GM12878 (cell line): ENCODE data around the gene OTUD4. TPM values are rescaled to one million over a fixed set of nuclear protein-coding genes. Genes with fewer than 3 reads are reported as not detected.

Experiments used
- ATAC-seq: fragments of 200-7000 bp; cut with Tn5 transposase; 3 replicates; pipeline ENCODE4 v1.9.1; 2020; ENCODE audit warnings: mild to moderate bottlenecking, moderate library complexity
- BruUV-seq: library from RNA; stranded (reverse); fragments of 400-500 nt; replicated peaks from 2 replicates; lab custom pipeline; 2021; lab: Mats Ljungman, UMichigan
- CTCF ChIA-PET: fragments of 300-600 bp; sonication (Branson Sonifier 250); formaldehyde crosslinking; extraction: SDS; loops from one replicate; lab custom pipeline; 2021; ENCODE audit warnings: inconsistent platforms; lab: Yijun Ruan, JAX
- POLR2A ChIA-PET: fragments of 350-600 bp; formaldehyde crosslinking; extraction: SDS; loops from one replicate; lab custom pipeline; 2021; ENCODE audit warnings: inconsistent platforms; lab: Charles Lee
- RAD21 ChIA-PET: fragments of 300-600 bp; sonication (Branson Sonifier 250); formaldehyde crosslinking; loops from one replicate; lab custom pipeline; 2023; ENCODE audit warnings: antibody characterized with exemption; ENCODE audit not compliant: unreplicated experiment; lab: Charles Lee
- SMC1A ChIA-PET: fragments of 300-600 bp; sonication (Branson Sonifier 250); formaldehyde crosslinking; loops from one replicate; lab custom pipeline; 2023; ENCODE audit not compliant: unreplicated experiment, uncharacterized antibody; lab: Charles Lee
- DNase-seq: peaks from one replicate; pipeline ENCODE4 v3.0.0-alpha.2; 2011; ENCODE audit warnings: low read depth, low spot score
- FAIRE-seq: peaks from 3 replicates; lab custom pipeline; 2011; peaks lifted over from hg19 to GRCh38; lab: Jason Lieb, UNC
- H2AFZ ChIP-seq: 2 replicates; pipeline ENCODE4 v1.6.0; 2011; ENCODE audit warnings: low read depth, low read length, control low read depth; ENCODE audit not compliant: control insufficient read depth
- H3K27ac ChIP-seq: 2 replicates; pipeline ENCODE4 v1.5.1; 2011; ENCODE audit warnings: control low read depth; ENCODE audit not compliant: control insufficient read depth, insufficient read depth
- H3K27me3 ChIP-seq, 2 experiments: replicated peaks in 1 of 2; 2 replicates each; pipeline versions ENCODE4 v1.6.0 to v1.6.1; 2011; ENCODE audit warnings: low read length in 1 of 2; ENCODE audit not compliant: control insufficient read depth in 2 of 2, insufficient read depth in 2 of 2
- H3K36me3 ChIP-seq, 2 experiments: 2 replicates each; pipeline ENCODE4 v1.5.1; 2011; ENCODE audit warnings: low read length in 1 of 2; ENCODE audit not compliant: control insufficient read depth in 2 of 2, insufficient read depth in 2 of 2
- H3K4me1 ChIP-seq: 2 replicates; pipeline ENCODE4 v1.6.1; 2011; ENCODE audit warnings: mild to moderate bottlenecking, low read length, moderate library complexity, mixed read lengths; ENCODE audit not compliant: control insufficient read depth, insufficient read depth
- H3K4me2 ChIP-seq: 2 replicates; pipeline ENCODE4 v1.6.0; 2011; ENCODE audit warnings: control low read depth; ENCODE audit not compliant: control insufficient read depth, insufficient read depth
- H3K4me3 ChIP-seq: fragments of 200-600 bp; sonication (generic); 2 replicates; pipeline ENCODE4 v1.5.1; 2016
- H3K79me2 ChIP-seq: 2 replicates; pipeline ENCODE4 v1.6.0; 2011; ENCODE audit warnings: low read length; ENCODE audit not compliant: control insufficient read depth, insufficient read depth
- H3K9ac ChIP-seq: 2 replicates; pipeline ENCODE4 v1.8.0; 2011; ENCODE audit warnings: low read length, control low read depth, mixed read lengths; ENCODE audit not compliant: control insufficient read depth, insufficient read depth
- H3K9me3 ChIP-seq: replicated peaks from 3 replicates; pipeline ENCODE4 v1.5.1; 2011; ENCODE audit warnings: mild to moderate bottlenecking, low read length; ENCODE audit not compliant: control insufficient read depth, insufficient read depth
- H4K20me1 ChIP-seq: 2 replicates; pipeline ENCODE4 v1.6.0; 2011; ENCODE audit not compliant: control insufficient read depth, insufficient read depth
- CHD2 ChIP-seq: IDR thresholded peaks from 2 replicates; pipeline ENCODE4 v1.6.1; 2011; ENCODE audit warnings: low read depth, low read length, improper control_type of control experiment, borderline replicate concordance
- EED ChIP-seq: sonication (generic); IDR thresholded peaks from 2 replicates; pipeline ENCODE4 v1.6.1; 2016; ENCODE audit warnings: antibody characterized with exemption, low read depth
- FOXM1 ChIP-seq: IDR thresholded peaks from 2 replicates; pipeline ENCODE4 v1.6.1; 2012; ENCODE audit warnings: low read depth, mild to moderate bottlenecking, inconsistent platforms, low read length, moderate library complexity
- JUNB ChIP-seq: IDR thresholded peaks from 2 replicates; pipeline ENCODE4 v1.6.1; 2016; ENCODE audit warnings: antibody characterized with exemption, mild to moderate bottlenecking
- KAT2A ChIP-seq: conservative IDR thresholded peaks from 2 replicates; pipeline ENCODE4 v1.6.1; 2011; ENCODE audit warnings: low read depth, low read length; ENCODE audit not compliant: control insufficient read depth
- MTA3 ChIP-seq: IDR thresholded peaks from 2 replicates; pipeline ENCODE4 v1.6.1; 2012; ENCODE audit warnings: low read length, inconsistent platforms, borderline replicate concordance
- MYC ChIP-seq: IDR thresholded peaks from 2 replicates; pipeline ENCODE4 v1.6.1; 2011; ENCODE audit warnings: mild to moderate bottlenecking, low read length, moderate library complexity, inconsistent platforms; ENCODE audit not compliant: insufficient read depth, insufficient replicate concordance, insufficient read length, severe bottlenecking
- PML ChIP-seq: IDR thresholded peaks from 2 replicates; pipeline ENCODE4 v1.6.1; 2012; ENCODE audit warnings: low read length, inconsistent platforms
- POLR2AphosphoS5 ChIP-seq: IDR thresholded peaks from 2 replicates; pipeline ENCODE4 v1.6.1; 2011; ENCODE audit warnings: mild to moderate bottlenecking, low read length, inconsistent platforms
- RAD51 ChIP-seq: fragments of 450-650 bp; IDR thresholded peaks from 2 replicates; pipeline ENCODE4 v1.6.1; 2016; ENCODE audit warnings: moderate library complexity, mild to moderate bottlenecking, inconsistent platforms
- SMAD1 ChIP-seq: fragments of 450-650 bp; IDR thresholded peaks from 2 replicates; pipeline ENCODE4 v1.6.1; 2018; ENCODE audit warnings: mild to moderate bottlenecking, low read depth; ENCODE audit not compliant: partially characterized antibody
- YY1 ChIP-seq: IDR thresholded peaks from 2 replicates; pipeline ENCODE4 v1.6.1; 2011; ENCODE audit warnings: low read depth, mild to moderate bottlenecking, low read length
- ZNF274 ChIP-seq: IDR thresholded peaks from one replicate; pipeline ENCODE4 v1.8.0; 2011; ENCODE audit not compliant: insufficient read length, insufficient read depth
- ZZZ3 ChIP-seq: IDR thresholded peaks from 2 replicates; pipeline ENCODE4 v1.6.1; 2011; ENCODE audit warnings: low read depth; ENCODE audit not compliant: control insufficient read depth, insufficient read length
- WGBS: methylation state at CpG from one replicate; pipeline ENCODE4 v1.1.6; 2016; ENCODE audit warnings: low lambda C conversion rate; ENCODE audit not compliant: insufficient replicate concordance, insufficient coverage; ENCODE audit errors: missing lambda C conversion rate; 5-methylcytosine and 5-hydroxymethylcytosine counted together
- in situ Hi-C: fragments of 300-500 bp; cut with MboI; formaldehyde crosslinking; loops from 9 replicates; pipeline ENCODE4 v1.14.3; 2018; ENCODE audit warnings: mixed read lengths
- intact Hi-C: fragments of 100-400 bp; cut with micrococcal nuclease; formaldehyde crosslinking; loops from one replicate; pipeline ENCODE4 v1.14.2; 2022; ENCODE audit not compliant: unreplicated experiment
- polyA plus RNA-seq, 11 experiments: library from polyadenylated mRNA; depleted of rRNA in 4 of 11; unstranded in 6 of 11; stranded (reverse) in 5 of 11; fragments of >200 nt; fragmentation: Nextera tagmentation in 4 of 11; fragmentation: Illumina TruSeq in 1 of 11; extraction: Ambion mirVana in 4 of 11; extraction: Trizol in 1 of 11; gene quantifications; 1 replicate in 1 of 11; 2 replicates in 10 of 11; pipeline versions ENCODE4 v1.2.1 to v1.2.3, GENCODE V29; 2011 to 2016; ENCODE audit warnings: inconsistent platforms in 2 of 11, missing spikeins in 2 of 11, low read depth in 1 of 11
- total RNA-seq, 4 experiments: library from RNA; depleted of rRNA in 3 of 4; stranded (reverse); fragments of >200 nt in 3 of 4; fragmentation: Illumina TruSeq in 1 of 4; extraction: Trizol in 1 of 4; gene quantifications; 2 replicates each; pipeline versions ENCODE4 v1.2.1 to v1.2.3, GENCODE V29; 2013 to 2021

Gene OTUD4
- total and polyA plus RNA-seq, 10 of the 15 experiments (the other 5 are each of a cell fraction or from before 2014, with no cell fraction given): 2.2 to 26.3 (median 14.2) TPM

DNA sequence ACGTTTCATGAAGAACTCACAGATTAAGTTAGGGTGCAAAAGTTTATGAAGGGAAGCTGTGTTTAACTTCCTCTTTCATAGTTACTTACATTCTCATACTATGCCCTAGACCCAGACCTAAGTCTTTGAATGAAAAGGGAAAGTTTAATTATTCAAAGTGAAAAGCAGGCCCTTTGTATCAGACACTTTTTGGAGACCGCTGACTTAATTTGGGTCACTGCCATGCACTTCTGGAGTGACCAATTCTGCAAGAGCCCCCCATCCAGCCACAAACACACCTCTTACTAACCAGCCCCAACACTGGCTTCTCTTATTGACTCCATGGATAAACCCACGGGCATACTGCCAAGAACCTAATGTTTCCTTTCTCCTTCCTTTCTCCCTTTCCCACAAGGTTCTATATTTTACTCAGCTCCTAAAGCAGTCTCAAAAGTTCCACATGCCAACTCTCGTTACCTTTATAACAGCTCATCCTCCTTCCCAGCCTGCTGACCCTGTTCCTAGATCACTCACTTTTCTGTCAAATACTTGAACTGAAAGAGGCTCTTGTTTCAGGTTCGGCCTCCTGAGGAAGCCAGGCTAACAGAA is 47.8 kb downstream of the OTUD4 start (continued):
- TF ChIP-seq FOXM1: peak; percentile 57; the same call in 1 of the 2 replicates
- peak; percentile 46; the same call in 1 of the 2 replicates for TF ChIP-seq MTA3
- TF ChIP-seq ZNF274: no peak
- TF ChIP-seq EED: peak; percentile 91
- peak; percentile 92 for TF ChIP-seq JUNB
- peak; percentile 41; the same call in 1 of the 2 replicates for TF ChIP-seq POLR2AphosphoS5
- TF ChIP-seq ZZZ3: no peak

DNA sequence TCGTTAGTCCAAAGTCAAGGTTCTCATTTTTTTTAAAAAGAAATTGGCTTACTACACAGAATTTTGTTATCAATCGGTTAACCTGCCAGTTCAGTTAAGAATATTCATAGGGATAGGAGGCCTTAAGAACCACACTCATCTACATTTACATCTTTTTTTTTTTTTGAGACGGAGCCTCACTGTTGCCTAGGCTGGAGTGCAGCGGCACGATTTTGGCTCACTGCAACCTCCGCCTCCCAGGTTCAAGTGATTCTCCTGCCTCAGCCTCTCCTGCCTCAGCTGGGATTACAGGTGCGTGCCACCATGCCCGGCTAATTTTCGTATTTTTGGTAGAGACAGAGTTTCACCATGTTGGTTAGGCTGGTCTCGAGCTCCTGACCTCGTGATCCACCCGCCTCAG is 48.5 kb downstream of the OTUD4 start:
- peak; percentile 12; the same call in 2 of the 3 replicates for ATAC-seq
- no peaks in the 10 kb centered on the region for H3K9me3 ChIP-seq
- 67% methylated on average over 11 of the region's 12 CpGs for WGBS
- peak overlapping the region; percentile 76 for H3K27ac ChIP-seq
- H3K79me2 ChIP-seq: no peaks in the 10 kb centered on the region
- H2AFZ ChIP-seq: no peak overlapping the region
- RAD21 ChIA-PET: interaction anchor here (1.3 to 1.6 kb wide), 6 partner anchors 8 to 47 kb away, joined by 3 to 9 read pairs (median 6); partner anchors contain the start of genes ABCE1 and ANAPC10
- SMC1A ChIA-PET: interaction anchor here (1.3 to 3.3 kb wide), 3 partner anchors 12 to 32 kb away, joined by 4 to 14 read pairs (median 5); no protein-coding TSS in a partner anchor
- intact Hi-C loops: loop anchor here (10.0 kb wide), 1 partner anchor 957 kb away; no protein-coding TSS in a partner anchor
- FAIRE-seq: no peak
- no peak for DNase-seq
- H3K27me3 ChIP-seq: no peaks in the 10 kb centered on the region
- no peak overlapping the region for H3K4me3 ChIP-seq
- CTCF ChIA-PET: no interaction called here
- TF ChIP-seq SMAD1: no peak
- TF ChIP-seq CHD2: no peak
- TF ChIP-seq YY1: no peak
- no peak for TF ChIP-seq RAD51
- no peak for TF ChIP-seq KAT2A
- no peak for TF ChIP-seq MYC
- 0 out of 2 replicates have a peak, but pooled peaks have one; percentile 31 for TF ChIP-seq PML
- in situ Hi-C loops: no loop called here
- BruUV-seq: no TSS peak
- H3K36me3 ChIP-seq: peaks cover 1 to 10% of the 10 kb centered on the region in 2 experiments; a peak in 3 of 4 replicates
- POLR2A ChIA-PET: interaction anchor here (0.6 to 2.0 kb wide), 2 partner anchors 33 to 462 kb away, joined by 3 to 10 read pairs; partner anchors contain the start of genes ABCE1 and ANAPC10
- H3K4me2 ChIP-seq: peak overlapping the region; percentile 94
- H3K4me1 ChIP-seq: peaks cover 28% of the 10 kb centered on the region
- H3K9ac ChIP-seq: no peak overlapping the region
- no peaks in the 10 kb centered on the region for H4K20me1 ChIP-seq
